ENCODE results near the gene PRR5. TPM values are rescaled to one million over a fixed set of nuclear protein-coding genes. Genes with fewer than 3 reads are reported as not detected.
"Not testable (repeated sequence)": the region's sequence is repeated elsewhere in the genome, so short reads cannot be mapped to it uniquely, and the experiment has no call there.

PRR5 gene
- total RNA-seq, 4 donors from 2014 or later = 4.2 to 9.8 (median 7.1) TPM

DNA sequence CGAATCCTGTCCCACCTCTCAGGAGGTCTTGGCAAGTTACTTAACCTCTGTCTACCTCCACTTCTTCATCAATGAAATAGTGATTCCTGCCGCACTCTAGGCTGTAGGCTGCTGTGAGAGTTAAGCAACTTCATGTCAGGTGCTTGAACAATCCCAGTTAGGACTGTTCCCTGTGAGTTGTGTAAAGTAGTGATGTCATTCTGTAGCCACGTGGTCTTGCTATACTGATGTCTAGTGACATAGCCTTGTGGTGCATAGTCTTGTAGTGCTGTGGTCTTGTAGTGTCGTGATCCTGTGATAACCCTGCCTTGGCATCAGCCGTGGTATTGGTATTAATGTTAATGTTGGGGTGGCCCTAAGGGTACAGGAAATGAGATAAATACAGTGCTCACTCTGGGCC is 30.3 kb upstream of the PRR5 start:
- ATAC-seq = no peak
- H3K9me3 ChIP-seq = no peaks in the 10 kb centered on the region
- H3K4me1 ChIP-seq = peaks cover 0 to 33% (median 4%) of the 10 kb centered on the region in 3 donors
- WGBS, 2 donors (ENCODE audit: low coverage in 1 of 2) = 80% methylated on average over 1 of the region's 5 CpGs
- H3K4me3 ChIP-seq = no peak overlapping the region
- H3K36me3 ChIP-seq = no peaks in the 10 kb centered on the region
- H3K27ac ChIP-seq = no peak overlapping the region
- peaks cover 36% of the 10 kb centered on the region for H3K27me3 ChIP-seq
- TF ChIP-seq POLR2A (IDR thresholded peaks at IDR 0.05) = no peak
- no peak for TF ChIP-seq EP300 (IDR thresholded peaks at IDR 0.05)
- TF ChIP-seq POLR2AphosphoS5 (IDR thresholded peaks at IDR 0.05) = no peak
- TF ChIP-seq, protein P1, sequence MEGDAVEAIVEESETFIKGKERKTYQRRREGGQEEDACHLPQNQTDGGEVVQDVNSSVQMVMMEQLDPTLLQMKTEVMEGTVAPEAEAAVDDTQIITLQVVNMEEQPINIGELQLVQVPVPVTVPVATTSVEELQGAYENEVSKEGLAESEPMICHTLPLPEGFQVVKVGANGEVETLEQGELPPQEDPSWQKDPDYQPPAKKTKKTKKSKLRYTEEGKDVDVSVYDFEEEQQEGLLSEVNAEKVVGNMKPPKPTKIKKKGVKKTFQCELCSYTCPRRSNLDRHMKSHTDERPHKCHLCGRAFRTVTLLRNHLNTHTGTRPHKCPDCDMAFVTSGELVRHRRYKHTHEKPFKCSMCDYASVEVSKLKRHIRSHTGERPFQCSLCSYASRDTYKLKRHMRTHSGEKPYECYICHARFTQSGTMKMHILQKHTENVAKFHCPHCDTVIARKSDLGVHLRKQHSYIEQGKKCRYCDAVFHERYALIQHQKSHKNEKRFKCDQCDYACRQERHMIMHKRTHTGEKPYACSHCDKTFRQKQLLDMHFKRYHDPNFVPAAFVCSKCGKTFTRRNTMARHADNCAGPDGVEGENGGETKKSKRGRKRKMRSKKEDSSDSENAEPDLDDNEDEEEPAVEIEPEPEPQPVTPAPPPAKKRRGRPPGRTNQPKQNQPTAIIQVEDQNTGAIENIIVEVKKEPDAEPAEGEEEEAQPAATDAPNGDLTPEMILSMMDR (IDR thresholded peaks at IDR 0.05) = no peak

DNA sequence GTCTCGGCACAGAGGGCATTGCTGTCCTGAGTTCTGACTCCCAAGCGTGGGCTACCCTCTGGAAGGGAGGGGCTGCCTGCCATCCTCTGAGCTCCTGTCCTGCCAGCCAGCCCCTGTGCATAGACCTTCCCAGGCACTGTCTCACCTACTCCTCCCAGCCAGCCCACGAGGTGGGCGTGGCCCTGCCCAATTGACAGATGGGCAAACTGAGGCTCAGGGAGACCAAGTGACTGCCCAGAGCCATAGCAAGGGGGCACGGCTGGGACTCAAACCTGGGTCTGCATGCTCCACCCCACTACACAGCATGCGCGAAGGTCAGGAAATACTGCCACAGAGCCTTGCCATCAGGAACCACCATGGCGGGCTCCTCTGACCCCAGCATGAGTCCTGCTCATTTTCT is 29.4 kb upstream of the PRR5 start:
- Histone ChIP-seq H3K27ac (no peak overlapping the region), H3K36me3 (no peaks in the 10 kb centered on the region), H3K27me3 (peaks cover 43% of the 10 kb centered on the region), H3K9me3 (no peaks in the 10 kb centered on the region), H3K4me3 (no peak overlapping the region), H3K4me1 (peaks cover 0 to 27% (median 4%) of the 10 kb centered on the region in 3 donors)
- ATAC-seq = no peak
- TF ChIP-seq POLR2AphosphoS5 (IDR thresholded peaks at IDR 0.05) = no peak
- no peak for TF ChIP-seq POLR2A (IDR thresholded peaks at IDR 0.05)
- TF ChIP-seq, protein P1 (IDR thresholded peaks at IDR 0.05) = no peak
- TF ChIP-seq EP300 (IDR thresholded peaks at IDR 0.05) = no peak
- 94 to 100% methylated on average over 2 of the region's 8 CpGs for WGBS, 2 donors (ENCODE audit: low coverage in 1 of 2)

DNA sequence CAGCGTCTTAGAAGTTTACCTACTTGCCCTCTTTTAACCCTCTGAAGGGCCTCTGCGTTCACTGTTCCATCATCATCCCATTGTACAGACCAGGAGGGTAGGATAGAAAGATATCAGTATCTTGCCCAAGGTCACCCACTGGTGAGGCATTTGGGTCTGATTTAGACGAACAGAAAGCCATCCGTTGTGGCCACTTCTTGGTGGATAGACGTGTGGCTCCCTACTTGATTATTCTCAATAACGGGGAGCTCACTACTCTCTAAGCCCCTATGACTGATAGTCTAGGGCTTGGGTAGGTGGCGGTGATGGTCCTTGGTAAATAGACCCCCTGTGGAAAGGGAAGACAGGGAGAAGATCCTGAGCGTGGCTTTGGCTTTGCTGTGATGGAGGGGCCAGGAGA is 28.6 kb upstream of the PRR5 start:
- Histone ChIP-seq H3K27me3 (peaks cover 46% of the 10 kb centered on the region), H3K4me1 (peaks cover 0 to 20% (median 4%) of the 10 kb centered on the region in 3 donors), H3K4me3 (no peak overlapping the region), H3K27ac (no peak overlapping the region), H3K36me3 (no peaks in the 10 kb centered on the region), H3K9me3 (no peaks in the 10 kb centered on the region)
- 82 to 100% methylated on average over 2 to 3 of the region's 8 CpGs for WGBS, 2 donors (ENCODE audit: low coverage in 1 of 2)
- TF ChIP-seq POLR2AphosphoS5 (IDR thresholded peaks at IDR 0.05) (no peak), POLR2A (IDR thresholded peaks at IDR 0.05) (no peak), EP300 (IDR thresholded peaks at IDR 0.05) (no peak)
- TF ChIP-seq, protein P1 (IDR thresholded peaks at IDR 0.05) = no peak
- no peak for ATAC-seq

DNA sequence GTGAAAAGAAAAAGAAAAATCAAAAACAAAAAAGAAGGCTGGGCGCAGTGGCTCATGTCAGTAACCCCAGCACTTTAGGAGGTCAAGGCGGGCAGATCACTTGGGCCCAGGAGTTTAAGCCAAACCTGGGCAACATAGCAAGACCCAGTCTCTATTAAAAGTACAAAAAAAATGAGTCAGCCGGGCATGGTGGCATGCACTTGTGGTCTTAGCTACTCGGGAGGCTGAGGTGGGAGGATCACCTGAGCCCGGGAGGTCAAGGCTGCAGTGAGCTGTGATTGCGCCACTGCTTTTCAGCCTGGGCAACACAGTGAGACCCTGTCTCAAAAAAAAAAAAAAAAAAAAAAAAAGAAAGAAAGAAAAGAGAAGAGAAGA is 26.0 kb upstream of the PRR5 start:
- H3K4me1 ChIP-seq, H3K36me3 ChIP-seq, H3K9me3 ChIP-seq, H3K27ac ChIP-seq, H3K4me3 ChIP-seq, ATAC-seq: not testable (repeated sequence)
- 80% methylated on average over 4 of the region's 6 CpGs; no CpG with 5 or more reads in 1 of the 2 donors for WGBS, 2 donors (ENCODE audit: low coverage in 1 of 2)
- peaks cover 22% of the 10 kb centered on the region for H3K27me3 ChIP-seq

DNA sequence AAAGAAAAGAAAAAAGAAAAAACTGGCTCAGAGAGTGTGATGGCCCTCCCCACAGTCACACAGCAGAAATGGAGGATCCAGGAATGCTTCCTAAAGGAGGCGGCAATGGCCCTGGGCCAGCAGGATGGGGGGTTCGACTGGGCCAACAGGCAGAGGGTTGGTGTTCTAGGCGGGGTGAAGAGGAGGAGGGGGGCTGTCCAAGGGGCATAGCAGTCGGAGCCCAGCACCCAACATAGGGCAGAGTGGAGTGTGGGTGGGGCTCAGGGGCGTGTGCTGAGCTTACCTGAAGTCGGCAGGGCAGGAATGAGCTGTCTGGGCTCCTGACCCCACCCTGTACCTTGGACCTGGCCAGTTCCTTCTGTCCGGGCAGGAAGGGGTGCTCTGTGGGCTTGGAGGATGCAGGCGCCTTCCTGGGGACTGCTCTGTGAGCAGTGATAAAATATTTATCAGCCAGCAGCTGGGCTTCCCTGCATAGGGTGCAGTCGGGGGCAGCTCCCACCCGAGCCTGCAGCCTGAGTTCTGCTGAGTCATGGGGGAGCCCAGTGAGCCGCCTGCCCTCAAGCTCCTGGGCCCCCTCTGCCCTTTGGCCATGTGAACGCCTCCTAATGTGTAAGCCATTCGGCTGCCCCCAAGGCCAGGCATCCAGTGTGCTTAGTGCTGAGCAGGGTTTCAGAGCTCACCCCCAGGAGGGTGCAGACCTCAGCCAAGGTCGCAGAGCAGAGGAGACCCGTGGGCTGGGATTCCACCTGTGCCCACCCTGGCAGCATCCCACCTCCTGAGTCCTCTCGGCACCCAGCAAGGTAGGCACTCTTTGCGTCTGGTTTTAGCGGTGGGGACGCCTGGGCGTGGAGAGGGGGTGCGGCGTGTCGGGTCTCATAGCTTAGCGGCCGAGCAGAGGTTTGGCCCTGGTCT is 25.3 kb upstream of the PRR5 start:
- Histone ChIP-seq H3K4me1 (peaks cover 0 to 11% (median 0%) of the 10 kb centered on the region in 3 donors), H3K36me3 (no peaks in the 10 kb centered on the region), H3K27ac (no peak overlapping the region), H3K27me3 (peaks cover 16% of the 10 kb centered on the region), H3K9me3 (no peaks in the 10 kb centered on the region), H3K4me3 (no peak overlapping the region)
- TF ChIP-seq, protein P1 (IDR thresholded peaks at IDR 0.05) = no peak
- TF ChIP-seq POLR2A (IDR thresholded peaks at IDR 0.05) (no peak), POLR2AphosphoS5 (IDR thresholded peaks at IDR 0.05) (no peak), EP300 (IDR thresholded peaks at IDR 0.05) (no peak)
- 60 to 79% methylated on average over 2 to 6 of the region's 25 CpGs for WGBS, 2 donors (ENCODE audit: low coverage in 1 of 2)
- ATAC-seq = peak; percentile 26

Measured in gastroesophageal sphincter (tissue), 4 donors.